Pericardium fibroblast (primary cell): ENCODE results near the gene CRYBA2. TPM values are rescaled to one million over a fixed set of nuclear protein-coding genes. Genes with fewer than 3 reads are reported as not detected.

Experiments
- total RNA-seq: library from RNA; depleted of rRNA; stranded (reverse); fragments of >200 nt; gene quantifications from 2 replicates; pipeline ENCODE4 v1.2.3, GENCODE V29; 2015

The CRYBA2 gene
- total RNA-seq: not detected in 2 replicates

GRCh38 chr2:218993345-218994315, at the start of gene CRYBA2:
CRYBA2 (minus strand) TSS chr2:218993422; CDS start chr2:218993176, 246 bp downstream.

GRCh38 chr2:219041252-219041651, 48.0 kb upstream of the CRYBA2 start, which contains the start of gene CFAP65:
CFAP65 (minus strand) TSS chr2:219041516; CDS start chr2:219039048, 2,468 bp downstream.

GRCh38 chr2:218985021-218985324, 8.2 kb downstream of the CRYBA2 start, which contains the start of gene FEV:
FEV (minus strand) TSS chr2:218985184; CDS start chr2:218985075, 109 bp downstream.

GRCh38 chr2:218959141-218959731, 34.0 kb downstream of the CRYBA2 start, which contains the start of gene CDK5R2:
CDK5R2 (plus strand) TSS chr2:218959666; CDS start chr2:218959821, 155 bp downstream.

Other genes with a start within 250 kb of the CRYBA2 start
- 3.7 and 5.6 TPM in 2 replicates for gene CYP27A1, start 211.3 kb downstream of the CRYBA2 start, total RNA-seq
- gene PRKAG3, start 161.6 kb downstream of the CRYBA2 start, total RNA-seq: not detected in 2 replicates
- gene WNT6, start 133.6 kb downstream of the CRYBA2 start, total RNA-seq: not detected in 2 replicates
- not detected in 2 replicates for gene WNT10A, start 112.6 kb downstream of the CRYBA2 start, total RNA-seq
- not detected in 2 replicates for gene CDK5R2, start 33.8 kb downstream of the CRYBA2 start, total RNA-seq
- gene FEV, start 8.2 kb downstream of the CRYBA2 start, total RNA-seq: not detected in 2 replicates
- not detected in 2 replicates for gene CFAP65, start 48.1 kb upstream of the CRYBA2 start, total RNA-seq
- 0.12 TPM in 1 of 2 replicates, not detected in the other for gene IHH, start 67.5 kb upstream of the CRYBA2 start, total RNA-seq
- 20.0 and 24.2 TPM in 2 replicates for gene NHEJ1, start 167.4 kb upstream of the CRYBA2 start, total RNA-seq
- gene SLC23A3, start 176.6 kb upstream of the CRYBA2 start, total RNA-seq: 0.09 and 0.12 TPM in 2 replicates
- gene CNPPD1, start 183.5 kb upstream of the CRYBA2 start, total RNA-seq: 20.2 and 24.2 TPM in 2 replicates
- gene RETREG2, start 184.9 kb upstream of the CRYBA2 start, total RNA-seq: 40.9 and 47.1 TPM in 2 replicates
- 26.0 and 28.9 TPM in 2 replicates for gene ZFAND2B, start 213.4 kb upstream of the CRYBA2 start, total RNA-seq
- 22.0 and 33.0 TPM in 2 replicates for gene ABCB6, start 225.5 kb upstream of the CRYBA2 start, total RNA-seq
- 50.3 and 60.6 TPM in 2 replicates for gene ATG9A, start 236.2 kb upstream of the CRYBA2 start, total RNA-seq
- gene ANKZF1, start 236.4 kb upstream of the CRYBA2 start, total RNA-seq: 32.1 and 33.6 TPM in 2 replicates